ENCODE measurements around the gene SHISA4.
A peak's percentile ranks its signal among the peaks of the same experiment; 100 is the strongest.
"Not testable (repeated sequence)": the region's sequence is repeated elsewhere in the genome, so short reads cannot be mapped to it uniquely, and the experiment has no call there.

SHISA4 gene, protein sequence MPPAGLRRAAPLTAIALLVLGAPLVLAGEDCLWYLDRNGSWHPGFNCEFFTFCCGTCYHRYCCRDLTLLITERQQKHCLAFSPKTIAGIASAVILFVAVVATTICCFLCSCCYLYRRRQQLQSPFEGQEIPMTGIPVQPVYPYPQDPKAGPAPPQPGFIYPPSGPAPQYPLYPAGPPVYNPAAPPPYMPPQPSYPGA

GRCh38 chr1:201888282-201889089 is at the start of gene SHISA4:
Gene SHISA4, plus strand, starts transcription at chr1:201888898. Its CDS starts 97 bp downstream, at chr1:201888995.
- peak; percentile 83 for DNase-seq (ENCODE audit: low spot score)

- DNase-seq (ENCODE audit: low spot score) = not testable (repeated sequence)
These were observed 49.6 kb upstream of the SHISA4 start for GRCh38 chr1:201839089-201839488.

- DNase-seq (ENCODE audit: low spot score) = no peak
These were observed 48.6 kb upstream of the SHISA4 start for GRCh38 chr1:201840055-201840454.

- DNase-seq (ENCODE audit: low spot score) = no peak
These were observed 48.2 kb upstream of the SHISA4 start for GRCh38 chr1:201840490-201840889.

GRCh38 chr1:201841265-201841912 is 47.3 kb upstream of the SHISA4 start:
- no peak for DNase-seq (ENCODE audit: low spot score)

DNA sequence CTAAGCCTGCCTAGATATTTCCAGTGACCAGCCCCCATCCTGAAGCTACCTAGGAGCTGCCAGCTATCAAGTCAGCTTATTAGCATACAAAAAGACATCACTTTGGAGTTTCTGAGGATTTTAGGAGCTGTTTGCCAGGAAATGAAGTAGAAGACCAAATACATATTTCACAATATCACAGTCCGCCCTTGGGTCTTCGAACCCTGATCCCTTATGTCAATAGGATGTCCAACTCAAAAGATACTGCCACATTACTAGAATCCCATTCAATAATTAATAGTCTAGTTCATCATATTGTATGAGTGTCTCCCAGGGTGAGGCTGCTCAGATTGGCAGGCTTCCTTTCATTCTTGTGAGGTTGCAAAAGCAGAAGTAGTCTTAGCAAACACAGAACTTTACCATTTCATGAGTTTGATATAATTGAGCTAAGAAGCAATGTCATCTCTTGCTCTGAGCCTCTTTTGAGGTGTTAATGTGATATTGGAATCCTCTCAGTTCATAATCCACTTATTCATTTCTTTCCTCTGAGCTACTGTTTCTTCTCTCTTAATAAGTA is 46.1 kb upstream of the SHISA4 start:
- no peak for DNase-seq (ENCODE audit: low spot score)

DNA sequence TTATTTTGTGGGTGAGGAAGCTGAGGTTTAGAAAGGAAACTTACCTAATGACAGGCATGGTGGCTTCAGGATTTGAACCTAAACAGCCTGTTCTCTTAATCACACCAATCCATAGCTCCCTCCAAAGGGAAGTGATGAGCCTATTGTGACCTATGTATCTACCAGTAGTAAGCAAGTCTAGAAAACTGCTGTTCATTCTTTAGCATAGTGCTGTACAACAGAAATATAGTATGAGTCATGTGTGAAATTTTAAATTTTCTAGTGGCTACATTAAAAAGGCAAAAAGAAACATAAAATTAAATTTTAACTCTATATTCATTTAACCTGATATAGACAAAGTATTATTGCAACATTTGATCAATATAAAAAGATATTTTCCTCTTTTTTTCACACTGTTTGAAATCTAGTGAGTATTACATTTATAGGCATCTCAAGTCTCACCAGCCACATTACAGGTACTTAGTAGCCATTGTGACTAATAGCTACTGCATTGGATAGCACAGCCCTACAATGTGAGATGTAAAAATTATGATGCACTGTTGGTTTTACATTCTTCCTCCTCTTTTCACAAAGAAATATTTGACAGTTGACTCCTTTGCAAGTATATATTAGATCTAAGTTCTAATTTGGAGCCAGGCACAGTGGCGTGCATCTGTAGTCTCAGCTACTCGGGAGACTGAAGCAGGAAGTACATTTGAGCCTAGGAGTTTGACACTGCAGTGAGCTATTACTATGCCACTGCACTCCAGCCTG is 43.2 kb upstream of the SHISA4 start:
- DNase-seq (ENCODE audit: low spot score) = no peak

- DNase-seq (ENCODE audit: low spot score) = no peak
These were observed 41.5 kb upstream of the SHISA4 start for GRCh38 chr1:201847150-201847549.

- DNase-seq (ENCODE audit: low spot score) = no peak
These were observed 40.5 kb upstream of the SHISA4 start for GRCh38 chr1:201848230-201848629.

- no peak for DNase-seq (ENCODE audit: low spot score)
These were observed 39.2 kb upstream of the SHISA4 start for GRCh38 chr1:201849372-201850052.

GRCh38 chr1:201850053-201850397 is 38.7 kb upstream of the SHISA4 start:
- no peak for DNase-seq (ENCODE audit: low spot score)

DNA sequence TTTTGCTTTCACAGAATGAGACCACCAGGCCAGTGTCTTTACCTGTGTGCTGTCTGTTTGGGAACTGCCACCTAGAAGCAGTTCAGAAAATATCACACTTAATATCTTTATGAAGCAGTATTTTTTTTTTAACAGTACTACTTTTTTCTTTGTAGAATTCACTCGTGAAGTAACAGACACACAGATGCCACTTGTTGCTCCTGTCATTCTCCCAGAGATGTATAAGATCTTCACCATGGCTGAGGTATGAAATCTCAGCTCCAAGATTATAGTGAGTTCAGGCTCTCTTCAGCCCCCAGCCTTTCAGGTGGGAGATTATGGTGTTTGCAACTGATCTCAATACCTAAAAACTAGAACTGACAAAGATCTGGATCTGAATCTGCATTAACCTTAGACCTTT is 36.7 kb upstream of the SHISA4 start:
- no peak for DNase-seq (ENCODE audit: low spot score)

DNA sequence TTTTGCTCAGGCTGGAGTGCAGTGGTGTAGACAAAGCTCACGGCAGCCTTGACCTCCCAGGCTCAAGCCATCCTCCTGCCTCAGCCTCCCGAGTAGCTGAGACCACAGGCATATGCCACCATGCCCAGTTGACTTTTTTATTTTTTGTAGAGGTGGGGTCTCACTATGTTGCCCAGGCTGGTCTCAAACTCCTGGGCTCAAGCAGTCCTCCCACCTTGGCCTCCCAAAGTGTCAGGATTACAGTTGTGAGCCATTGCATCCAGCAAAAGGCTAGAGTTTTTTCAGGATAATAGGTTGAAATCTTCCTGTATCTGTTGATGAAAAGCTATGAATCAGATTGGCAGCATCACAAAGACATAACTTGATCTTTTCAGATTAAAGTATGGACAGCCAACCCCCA is 32.0 kb upstream of the SHISA4 start:
- not testable (repeated sequence) for DNase-seq (ENCODE audit: low spot score)

- DNase-seq (ENCODE audit: low spot score) = no peak
These were observed 29.3 kb upstream of the SHISA4 start for GRCh38 chr1:201859424-201859823.

DNA sequence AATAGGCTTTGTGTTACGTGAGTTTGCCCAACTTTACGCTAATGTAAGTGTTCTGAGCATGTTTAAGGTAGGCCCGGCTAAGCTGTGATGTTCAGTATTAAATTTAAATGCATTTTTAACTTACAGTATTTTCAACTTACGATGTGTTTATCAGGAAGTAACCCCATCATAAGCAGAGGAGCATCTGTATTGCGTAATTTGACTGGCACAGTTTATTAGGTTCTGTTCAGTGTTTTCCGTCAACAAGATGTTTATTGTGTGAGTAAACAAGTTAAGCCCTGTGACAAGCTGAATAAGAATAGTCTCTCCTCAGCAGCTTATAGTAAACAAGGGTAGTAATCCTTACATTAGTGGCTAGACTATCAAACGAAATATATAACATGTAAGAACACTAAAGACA is 27.2 kb upstream of the SHISA4 start:
- no peak for DNase-seq (ENCODE audit: low spot score)

DNA sequence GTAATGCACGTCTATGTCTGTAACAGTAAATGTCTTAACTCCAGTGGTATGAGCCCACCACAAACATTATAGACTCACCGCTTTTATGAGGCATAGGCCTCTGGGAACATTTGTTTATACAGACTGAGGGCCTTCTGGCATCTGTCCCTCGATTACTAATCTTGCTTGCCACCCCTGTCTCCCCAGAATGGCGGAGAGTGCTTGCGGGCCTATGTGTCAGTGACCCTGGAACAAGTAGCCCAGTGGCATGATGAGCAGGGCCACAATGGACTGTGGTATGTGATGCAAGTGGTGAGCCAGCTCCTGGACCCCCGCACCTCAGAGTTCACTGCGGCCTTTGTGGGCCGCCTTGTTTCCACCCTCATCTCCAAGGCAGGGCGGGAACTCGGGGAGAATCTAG is 18.3 kb upstream of the SHISA4 start:
- DNase-seq (ENCODE audit: low spot score) = no peak

DNA sequence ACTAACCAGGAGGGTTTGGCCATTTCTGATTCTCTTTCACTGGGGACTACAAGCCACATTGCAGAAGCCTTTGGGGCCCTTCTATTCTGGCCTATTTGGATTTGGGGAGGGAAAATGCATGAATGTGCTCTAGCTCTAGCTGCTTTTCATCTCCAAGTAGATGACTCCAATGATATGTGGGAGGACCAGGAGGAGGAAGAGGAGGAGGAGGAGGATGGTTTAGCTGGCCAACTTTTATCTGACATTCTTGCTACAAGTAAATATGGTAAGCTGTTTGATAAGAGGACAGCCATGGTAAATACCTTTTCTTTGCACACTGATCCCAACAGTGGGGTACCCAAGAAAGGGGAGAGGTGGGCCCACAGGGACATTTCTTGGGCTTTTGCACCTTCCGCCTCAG is 14.0 kb upstream of the SHISA4 start:
- no peak for DNase-seq (ENCODE audit: low spot score)

- no peak for DNase-seq (ENCODE audit: low spot score)
These were observed 12.4 kb upstream of the SHISA4 start for GRCh38 chr1:201876148-201876818.

DNA sequence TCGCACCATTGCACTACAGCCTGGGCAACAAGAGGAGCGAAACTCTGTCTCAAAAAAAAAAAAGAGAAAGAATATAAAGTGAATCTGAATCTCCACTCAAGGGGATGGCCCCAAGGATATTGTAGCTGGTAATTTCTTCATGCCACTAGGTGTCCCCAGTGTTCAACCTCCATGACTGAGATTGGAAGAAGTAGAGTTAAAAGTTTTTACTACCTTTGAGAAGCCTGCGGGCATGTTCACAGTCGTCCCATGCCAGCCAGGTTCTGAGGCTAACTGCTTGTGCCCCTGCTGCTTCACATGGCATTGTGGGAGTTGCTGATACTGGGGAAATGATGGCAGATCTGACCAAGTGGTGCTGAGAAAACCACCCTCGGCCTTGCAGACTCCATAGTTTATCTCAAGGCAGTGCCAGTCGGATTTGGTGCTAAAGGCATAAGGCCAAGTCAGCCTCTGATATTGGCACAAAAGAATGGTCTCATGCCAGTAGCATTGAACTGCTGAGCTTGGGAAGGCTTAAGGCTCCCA is 10.8 kb upstream of the SHISA4 start:
- DNase-seq (ENCODE audit: low spot score) = peak; percentile 61

DNA sequence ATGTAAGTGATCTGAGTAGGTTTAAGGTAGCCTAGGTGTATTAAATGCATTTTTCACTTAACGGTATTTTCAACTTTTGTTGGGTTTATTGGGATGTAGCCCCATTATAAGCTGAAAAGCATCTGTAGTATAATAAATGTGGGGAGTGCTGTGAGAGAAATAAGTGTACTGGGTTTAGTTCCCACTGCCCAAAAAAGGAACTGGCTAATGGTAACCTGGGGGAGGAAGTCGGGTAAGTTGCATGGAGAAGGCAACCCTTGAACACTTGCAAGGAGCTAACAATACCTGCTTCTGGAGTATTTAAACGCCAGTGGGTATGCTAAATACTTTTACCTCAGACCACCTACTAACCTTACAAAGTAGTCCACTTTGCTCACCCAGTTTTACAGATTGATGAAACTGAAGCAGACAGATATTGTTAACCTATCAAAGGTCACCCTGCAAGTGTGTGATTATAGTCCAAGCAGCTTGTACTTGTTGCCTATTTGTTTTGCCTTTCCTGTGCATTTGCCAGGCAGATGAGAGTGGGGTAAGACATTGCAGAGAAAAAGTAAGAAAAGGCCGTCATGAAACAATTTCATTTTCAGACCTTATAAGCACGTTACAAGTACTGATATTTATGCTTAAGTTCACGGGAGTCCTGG is 7.6 kb upstream of the SHISA4 start:
- DNase-seq (ENCODE audit: low spot score) = no peak

All from iPS-NIHi11 (cell line).